ENCODE results near the gene THAP8. TPM values are rescaled to one million over a fixed set of nuclear protein-coding genes. Genes with fewer than 3 reads are reported as not detected.

The THAP8 gene
- polyA plus RNA-seq, 3 donors: 2.4 to 6.0 (median 3.1) TPM

GRCh38 chr19:35991731-35992450 is 62.2 kb downstream of the THAP8 start:
- Histone ChIP-seq H3K79me2 (ENCODE audit: insufficient read depth, low read length) (peaks cover 18% of the 10 kb centered on the region), H2AFZ (ENCODE audit: insufficient read depth, low read depth, low read length, poor library complexity, severe bottlenecking) (no peak overlapping the region), H3K9ac (ENCODE audit: insufficient read depth, low read length, poor library complexity, severe bottlenecking) (no peak overlapping the region), H3K27ac (ENCODE audit: low read depth in 1 of 2, low read length in 2 of 2) (no peak overlapping the region), H3K36me3 (replicated peaks in 1 of 2; ENCODE audit: control insufficient read depth in 1 of 2, insufficient read depth in 2 of 2, low read length in 2 of 2) (no peaks in the 10 kb centered on the region), H3K4me1 (ENCODE audit: control insufficient read depth in 1 of 2, insufficient read depth in 2 of 2, low read length in 2 of 2) (peaks cover 33 to 35% of the 10 kb centered on the region in 2 donors), H3K27me3 (ENCODE audit: control insufficient read depth in 2 of 2, insufficient read depth in 2 of 2, low read length in 2 of 2) (peaks cover 0 to 3% of the 10 kb centered on the region in 2 donors), H3K4me2 (replicated peaks; ENCODE audit: extremely low read depth, low read length, poor library complexity, severe bottlenecking) (no peak overlapping the region), H4K20me1 (ENCODE audit: insufficient read depth, low read length) (peaks cover 16% of the 10 kb centered on the region), H3K9me3 (replicated peaks in 1 of 2; ENCODE audit: control insufficient read depth in 1 of 2, insufficient read depth in 1 of 2, low read length in 2 of 2) (no peaks in the 10 kb centered on the region), H3K4me3 (replicated peaks in 1 of 3; ENCODE audit: low read depth in 2 of 3, low read length in 3 of 3) (no peak overlapping the region)
- no peak for DNase-seq
- Mint-ChIP-seq H3K9me3 (peaks cover 3 to 11% (median 7%) of the 10 kb centered on the region in 7 donors), H3K4me1 (peaks cover 31% of the 10 kb centered on the region), H3K4me3 (no peak overlapping the region), H3K36me3 (no peaks in the 10 kb centered on the region), H3K27me3 (ENCODE audit: low read depth in 3 of 3) (peaks cover 3 to 17% (median 15%) of the 10 kb centered on the region in 3 donors), H3K27ac (no peak overlapping the region)
- 91% methylated on average over 6 of the region's 7 CpGs for WGBS (ENCODE audit: insufficient coverage)
- intact Hi-C loops (cut with micrococcal nuclease): no loop called here
- TF ChIP-seq, protein P1, sequence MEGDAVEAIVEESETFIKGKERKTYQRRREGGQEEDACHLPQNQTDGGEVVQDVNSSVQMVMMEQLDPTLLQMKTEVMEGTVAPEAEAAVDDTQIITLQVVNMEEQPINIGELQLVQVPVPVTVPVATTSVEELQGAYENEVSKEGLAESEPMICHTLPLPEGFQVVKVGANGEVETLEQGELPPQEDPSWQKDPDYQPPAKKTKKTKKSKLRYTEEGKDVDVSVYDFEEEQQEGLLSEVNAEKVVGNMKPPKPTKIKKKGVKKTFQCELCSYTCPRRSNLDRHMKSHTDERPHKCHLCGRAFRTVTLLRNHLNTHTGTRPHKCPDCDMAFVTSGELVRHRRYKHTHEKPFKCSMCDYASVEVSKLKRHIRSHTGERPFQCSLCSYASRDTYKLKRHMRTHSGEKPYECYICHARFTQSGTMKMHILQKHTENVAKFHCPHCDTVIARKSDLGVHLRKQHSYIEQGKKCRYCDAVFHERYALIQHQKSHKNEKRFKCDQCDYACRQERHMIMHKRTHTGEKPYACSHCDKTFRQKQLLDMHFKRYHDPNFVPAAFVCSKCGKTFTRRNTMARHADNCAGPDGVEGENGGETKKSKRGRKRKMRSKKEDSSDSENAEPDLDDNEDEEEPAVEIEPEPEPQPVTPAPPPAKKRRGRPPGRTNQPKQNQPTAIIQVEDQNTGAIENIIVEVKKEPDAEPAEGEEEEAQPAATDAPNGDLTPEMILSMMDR (IDR thresholded peaks at IDR 0.05): no peak

- H3K36me3 Mint-ChIP-seq: no peaks in the 10 kb centered on the region
- H3K27ac Mint-ChIP-seq: peak overlapping the region in 2 of 7 donors; percentile 9 to 62
- Histone ChIP-seq H3K27ac (ENCODE audit: low read depth in 1 of 2, low read length in 2 of 2) (no peak overlapping the region), H3K4me1 (ENCODE audit: control insufficient read depth in 1 of 2, insufficient read depth in 2 of 2, low read length in 2 of 2) (peaks cover 33 to 34% of the 10 kb centered on the region in 2 donors), H3K9me3 (replicated peaks in 1 of 2; ENCODE audit: control insufficient read depth in 1 of 2, insufficient read depth in 1 of 2, low read length in 2 of 2) (no peaks in the 10 kb centered on the region), H3K4me3 (replicated peaks in 1 of 3; ENCODE audit: low read depth in 2 of 3, low read length in 3 of 3) (no peak overlapping the region), H4K20me1 (ENCODE audit: insufficient read depth, low read length) (peaks cover 8% of the 10 kb centered on the region), H2AFZ (ENCODE audit: insufficient read depth, low read depth, low read length, poor library complexity, severe bottlenecking) (no peak overlapping the region), H3K9ac (ENCODE audit: insufficient read depth, low read length, poor library complexity, severe bottlenecking) (no peak overlapping the region), H3K4me2 (replicated peaks; ENCODE audit: extremely low read depth, low read length, poor library complexity, severe bottlenecking) (no peak overlapping the region), H3K27me3 (ENCODE audit: control insufficient read depth in 2 of 2, insufficient read depth in 2 of 2, low read length in 2 of 2) (peaks cover 0 to 3% of the 10 kb centered on the region in 2 donors), H3K79me2 (ENCODE audit: insufficient read depth, low read length) (peaks cover 10% of the 10 kb centered on the region), H3K36me3 (replicated peaks in 1 of 2; ENCODE audit: control insufficient read depth in 1 of 2, insufficient read depth in 2 of 2, low read length in 2 of 2) (no peaks in the 10 kb centered on the region)
- peaks cover 29% of the 10 kb centered on the region for H3K4me1 Mint-ChIP-seq
- TF ChIP-seq, protein P1 (IDR thresholded peaks at IDR 0.05): no peak
- no peak overlapping the region for H3K4me3 Mint-ChIP-seq
- WGBS (ENCODE audit: insufficient coverage): 65% methylated on average over 5 of the region's 10 CpGs
- H3K27me3 Mint-ChIP-seq (ENCODE audit: low read depth in 3 of 3): peaks cover 3 to 17% (median 15%) of the 10 kb centered on the region in 3 donors
- no peak for DNase-seq
- H3K9me3 Mint-ChIP-seq: peaks cover 3 to 11% (median 7%) of the 10 kb centered on the region in 7 donors
- intact Hi-C loops (cut with micrococcal nuclease): no loop called here
Measured at GRCh38 chr19:35990771-35991730, 63.0 kb downstream of the THAP8 start.

All from CD14-positive monocyte (primary cell).